Left ventricle myocardium inferior (tissue), 1 donor: ENCODE measurements around the gene NFS1. TPM values are rescaled to one million over a fixed set of nuclear protein-coding genes. Genes with fewer than 3 reads are reported as not detected.
A peak's percentile ranks its signal among the peaks of the same experiment; 100 is the strongest.

ENCODE experiments used
- DNase-seq: peaks from one replicate; pipeline ENCODE4 v3.0.0-alpha.2; 2020
- H3K27ac ChIP-seq: fragments of 200-600 bp; replicated peaks from 2 replicates; pipeline ENCODE4 v1.8.0; 2021
- H3K27me3 ChIP-seq: fragments of 200-600 bp; 2 replicates; pipeline ENCODE4 v1.8.0; 2021; ENCODE audit warnings: low read depth
- H3K36me3 ChIP-seq: fragments of 200-600 bp; 2 replicates; pipeline ENCODE4 v1.8.0; 2021
- H3K4me1 ChIP-seq: fragments of 200-600 bp; 2 replicates; pipeline ENCODE4 v1.8.0; 2021
- H3K4me3 ChIP-seq: fragments of 200-600 bp; 2 replicates; pipeline ENCODE4 v1.8.0; 2021; ENCODE audit warnings: mild to moderate bottlenecking, moderate library complexity
- H3K9me3 ChIP-seq: fragments of 200-600 bp; replicated peaks from 2 replicates; pipeline ENCODE4 v1.8.0; 2021
- intact Hi-C: fragments of 100-400 bp; cut with micrococcal nuclease; formaldehyde crosslinking; loops from one replicate; pipeline ENCODE4 v1.11.0; 2022
- total RNA-seq: library from RNA; stranded (reverse); fragmentation: NEBNext Ultra II Directional; extraction: Animal tissue kit (Norgen Biotek cat#: 25700); gene quantifications from one replicate; pipeline ENCODE4 v1.2.1, GENCODE V29; 2021
- TF ChIP-seq, protein P1 (sequence below): fragments of 200-600 bp; IDR thresholded peaks from 2 replicates; pipeline ENCODE4 v1.8.0; 2021; ENCODE audit warnings: antibody characterized with exemption, mild to moderate bottlenecking, borderline replicate concordance
- donor health status: DM: no; HTN: yes; CAD: no; lungs with severe emphysema.

The NFS1 gene
- total RNA-seq, 1 donor from 2014 or later, result 60.8 TPM

DNA sequence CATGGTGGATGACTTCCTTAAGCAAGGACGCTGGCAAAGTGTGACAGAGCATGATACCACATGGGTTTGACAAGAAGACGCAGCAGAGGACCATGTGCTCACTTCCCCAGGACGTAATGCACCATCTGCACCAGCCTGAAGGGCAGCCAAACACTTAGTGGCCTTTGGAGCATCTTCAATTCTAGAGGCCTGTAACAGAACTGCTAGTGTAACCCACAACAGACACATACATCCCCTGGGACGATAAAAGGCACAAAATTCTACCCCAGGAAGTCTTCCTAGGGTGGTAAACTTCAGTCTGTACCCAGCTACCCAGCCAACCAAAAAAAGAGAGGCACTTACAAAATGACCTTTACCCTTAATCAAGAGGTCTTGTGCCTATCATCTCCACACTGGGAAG lies 25.3 kb downstream of the NFS1 start:
- TF ChIP-seq, protein P1, sequence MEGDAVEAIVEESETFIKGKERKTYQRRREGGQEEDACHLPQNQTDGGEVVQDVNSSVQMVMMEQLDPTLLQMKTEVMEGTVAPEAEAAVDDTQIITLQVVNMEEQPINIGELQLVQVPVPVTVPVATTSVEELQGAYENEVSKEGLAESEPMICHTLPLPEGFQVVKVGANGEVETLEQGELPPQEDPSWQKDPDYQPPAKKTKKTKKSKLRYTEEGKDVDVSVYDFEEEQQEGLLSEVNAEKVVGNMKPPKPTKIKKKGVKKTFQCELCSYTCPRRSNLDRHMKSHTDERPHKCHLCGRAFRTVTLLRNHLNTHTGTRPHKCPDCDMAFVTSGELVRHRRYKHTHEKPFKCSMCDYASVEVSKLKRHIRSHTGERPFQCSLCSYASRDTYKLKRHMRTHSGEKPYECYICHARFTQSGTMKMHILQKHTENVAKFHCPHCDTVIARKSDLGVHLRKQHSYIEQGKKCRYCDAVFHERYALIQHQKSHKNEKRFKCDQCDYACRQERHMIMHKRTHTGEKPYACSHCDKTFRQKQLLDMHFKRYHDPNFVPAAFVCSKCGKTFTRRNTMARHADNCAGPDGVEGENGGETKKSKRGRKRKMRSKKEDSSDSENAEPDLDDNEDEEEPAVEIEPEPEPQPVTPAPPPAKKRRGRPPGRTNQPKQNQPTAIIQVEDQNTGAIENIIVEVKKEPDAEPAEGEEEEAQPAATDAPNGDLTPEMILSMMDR, result no peak
- Histone ChIP-seq H3K36me3 (peaks cover 99% of the 10 kb centered on the region), H3K27ac (no peak overlapping the region), H3K4me3 (no peak overlapping the region), H3K27me3 (no peaks in the 10 kb centered on the region), H3K4me1 (no peaks in the 10 kb centered on the region), H3K9me3 (no peaks in the 10 kb centered on the region)
- intact Hi-C loops, result no loop called here
- no peak for DNase-seq

DNA sequence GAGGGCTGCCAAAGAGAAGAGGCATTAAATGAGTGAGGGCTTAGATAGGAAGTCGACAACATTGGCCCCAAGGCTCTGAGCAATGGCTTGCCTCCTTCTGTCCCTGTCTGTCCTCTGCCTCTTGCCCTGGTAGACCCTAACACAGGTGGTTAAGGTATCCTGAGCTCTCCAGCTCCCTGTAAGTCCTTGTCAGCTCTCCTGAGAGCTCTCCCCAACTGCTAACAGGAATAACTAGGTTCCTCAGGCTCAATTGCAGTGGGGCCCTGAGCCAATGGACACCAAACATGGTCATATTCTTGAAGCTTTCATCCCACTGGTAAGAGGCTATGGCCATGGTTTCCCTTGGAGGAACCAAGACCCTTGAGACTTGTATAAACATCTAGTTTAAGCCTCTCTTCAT lies 29.5 kb downstream of the NFS1 start:
- Histone ChIP-seq H3K27me3 (no peaks in the 10 kb centered on the region), H3K9me3 (no peaks in the 10 kb centered on the region), H3K27ac (no peak overlapping the region), H3K36me3 (peaks cover 65% of the 10 kb centered on the region), H3K4me3 (no peak overlapping the region), H3K4me1 (peaks cover 4% of the 10 kb centered on the region)
- TF ChIP-seq, protein P1, result no peak
- intact Hi-C loops, result no loop called here
- no peak for DNase-seq

DNA sequence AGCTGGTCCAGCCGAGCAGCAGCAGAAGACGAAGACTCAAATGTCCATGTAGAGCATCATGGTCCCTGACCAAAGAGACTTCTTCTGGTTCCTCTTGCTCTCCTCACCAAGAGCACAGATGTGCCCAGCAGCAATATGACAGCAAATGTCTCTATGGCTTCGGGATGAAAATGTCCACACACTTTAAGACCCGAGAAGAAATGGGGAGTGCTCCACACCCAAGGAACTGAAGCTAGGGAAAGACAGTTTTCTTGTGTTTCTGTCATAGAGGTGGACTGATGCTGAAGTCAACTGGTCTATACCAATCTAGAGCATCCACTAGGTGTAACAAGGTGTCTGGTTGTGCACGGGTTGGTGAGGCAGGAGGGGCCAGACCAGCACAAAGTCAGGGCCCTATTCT lies 29.9 kb downstream of the NFS1 start:
- H3K4me1 ChIP-seq, result peaks cover 9% of the 10 kb centered on the region
- H3K9me3 ChIP-seq, result no peaks in the 10 kb centered on the region
- TF ChIP-seq, protein P1, result no peak
- intact Hi-C loops, result no loop called here
- no peak overlapping the region for H3K4me3 ChIP-seq
- no peak overlapping the region for H3K27ac ChIP-seq
- peaks cover 61% of the 10 kb centered on the region for H3K36me3 ChIP-seq
- no peak for DNase-seq
- no peaks in the 10 kb centered on the region for H3K27me3 ChIP-seq

DNA sequence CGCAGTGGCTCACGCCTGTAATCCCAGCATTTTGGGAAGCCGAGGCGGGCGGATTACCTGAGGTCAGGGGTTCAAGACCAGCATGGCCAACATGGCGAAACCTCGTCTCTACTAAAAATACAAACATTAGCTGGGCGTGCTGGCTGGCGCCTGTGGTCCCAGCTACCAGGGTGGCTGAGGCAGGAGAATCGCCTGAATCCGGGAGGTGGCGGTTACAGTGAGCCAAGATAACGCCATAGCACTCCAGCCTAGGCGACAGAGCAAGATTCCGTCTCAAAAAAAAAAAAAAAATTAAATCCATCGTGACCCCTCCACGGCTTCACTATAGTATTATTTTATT lies 33.2 kb downstream of the NFS1 start:
- Histone ChIP-seq H3K27ac (no peak overlapping the region), H3K27me3 (no peaks in the 10 kb centered on the region), H3K36me3 (peaks cover 28% of the 10 kb centered on the region), H3K4me1 (peaks cover 42% of the 10 kb centered on the region), H3K4me3 (no peak overlapping the region), H3K9me3 (no peaks in the 10 kb centered on the region)
- no peak for DNase-seq
- intact Hi-C loops, result no loop called here
- TF ChIP-seq, protein P1, result no peak

DNA sequence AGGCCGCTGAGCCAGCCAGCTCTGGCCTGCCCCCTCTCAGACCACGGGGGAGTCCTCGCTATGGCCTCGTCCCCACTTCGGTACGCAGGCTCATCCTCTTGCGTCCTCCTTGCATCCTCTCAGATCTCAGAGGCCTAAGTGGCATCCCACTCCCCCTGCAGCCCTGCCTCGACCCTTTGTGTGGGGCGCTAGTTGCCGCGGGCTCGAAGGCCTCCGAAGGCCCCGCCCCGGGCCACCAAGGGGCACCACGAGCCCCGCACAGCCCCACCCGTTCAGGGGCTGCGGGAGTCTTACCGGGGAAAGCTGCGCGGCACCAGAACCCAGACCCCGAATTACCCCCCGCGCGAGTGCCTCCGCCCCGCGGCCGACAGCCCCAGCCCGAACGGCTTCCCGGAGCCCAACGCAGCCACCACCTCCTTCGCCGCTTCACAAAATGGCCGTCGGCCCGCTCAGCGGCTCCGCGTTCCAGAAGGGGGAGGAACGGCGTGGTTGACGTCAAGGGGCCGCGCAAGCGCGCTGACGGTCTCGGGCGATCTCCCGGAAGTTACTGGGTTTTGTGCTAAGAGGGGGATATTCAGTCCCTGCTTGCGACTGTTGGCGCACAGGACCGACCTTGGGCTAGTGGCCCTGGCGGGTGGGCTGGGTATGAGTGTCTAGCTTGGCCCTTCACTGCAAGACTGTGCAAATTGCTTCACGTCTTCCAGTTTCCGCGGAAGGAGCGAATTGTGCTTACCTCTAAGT lies 34.5 kb downstream of the NFS1 start, which contains the start of the genes CPNE1 and RBM12:
Gene CPNE1 (minus strand): TSS at position 435 of the 741 bp plus-strand sequence. CDS start 31,977 bp downstream, outside the sequence.
Gene RBM12 (minus strand): TSS at position 435 of the 741 bp plus-strand sequence. CDS start 9,578 bp downstream, outside the sequence.
- Histone ChIP-seq H3K9me3 (no peaks in the 10 kb centered on the region), H3K4me3 (peak within 1 kb of the TSS; percentile 86), H3K27me3 (no peaks in the 10 kb centered on the region), H3K36me3 (peaks cover 15% of the 10 kb centered on the region), H3K27ac (peak within 1 kb of the TSS; percentile 97), H3K4me1 (peaks cover 55% of the 10 kb centered on the region)
- peak; percentile 92 for DNase-seq
- TF ChIP-seq, protein P1, result no peak
- intact Hi-C loops, result no loop called here
